Myocyte (in vitro differentiated cells): ENCODE data around the gene ORC4. TPM values are rescaled to one million over a fixed set of nuclear protein-coding genes. Genes with fewer than 3 reads are reported as not detected.
A peak's percentile ranks its signal among the peaks of the same experiment; 100 is the strongest.
"Not testable (repeated sequence)": the region's sequence is repeated elsewhere in the genome, so short reads cannot be mapped to it uniquely, and the experiment has no call there.

Source experiments
- DNase-seq: peaks from one replicate; pipeline ENCODE4 v3.0.0-alpha.2; 2012; ENCODE audit warnings: low read depth
- total RNA-seq: library from RNA; depleted of rRNA; stranded (reverse); fragments of >200 nt; gene quantifications from 2 replicates; pipeline ENCODE4 v1.2.3, GENCODE V29; 2014

The ORC4 gene
- total RNA-seq, 1 donor from 2014 or later: 50.0 TPM

DNA sequence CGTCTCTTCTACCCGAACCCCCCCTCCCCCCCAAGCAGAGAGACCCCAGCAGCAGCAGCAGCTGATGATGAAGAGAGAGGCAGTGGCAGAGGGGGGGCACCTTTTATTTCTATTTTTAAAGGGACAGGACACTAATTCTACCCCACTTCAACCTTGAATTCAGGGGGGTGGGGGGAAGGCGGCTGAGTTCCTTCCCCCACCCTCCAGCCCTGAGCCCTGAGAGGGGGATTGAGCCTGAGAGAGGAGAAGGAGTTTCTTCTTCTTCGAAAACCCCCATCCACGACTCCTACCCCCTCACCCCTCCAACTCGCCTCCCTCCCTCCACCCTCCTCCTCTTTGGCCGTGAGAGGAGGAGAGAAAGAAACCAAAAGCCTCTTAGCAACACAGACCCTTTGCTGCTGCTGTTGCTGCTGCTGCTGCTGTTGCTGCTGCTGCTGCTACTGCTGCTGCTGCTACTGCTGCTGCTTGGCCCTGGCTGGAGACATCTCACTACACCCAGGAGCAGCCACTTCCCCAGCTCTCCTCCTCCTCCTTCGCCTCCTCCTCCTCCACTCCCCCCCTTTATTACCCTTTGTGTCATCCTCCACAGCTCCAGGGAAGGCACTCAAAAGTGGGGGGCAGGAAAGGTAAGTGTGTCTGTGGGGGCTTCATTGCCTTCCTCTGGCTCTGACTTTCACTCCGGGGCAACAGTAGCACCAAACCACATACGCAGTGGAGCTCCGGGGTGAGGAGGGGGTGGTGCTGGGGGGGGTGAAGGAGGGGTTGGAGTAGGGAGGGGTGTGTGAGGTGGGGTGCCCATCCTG lies 723 bp upstream of the ORC4 start, which contains the start of gene MBD5:
Gene MBD5 (plus strand): TSS at position 33 of the 803 bp plus-strand sequence.
- no peak for DNase-seq

- no peak for DNase-seq
Measured at GRCh38 chr2:148014616-148015015, 5.9 kb downstream of the ORC4 start.

- no peak for DNase-seq
Measured at GRCh38 chr2:148013876-148014275, 6.7 kb downstream of the ORC4 start.

DNA sequence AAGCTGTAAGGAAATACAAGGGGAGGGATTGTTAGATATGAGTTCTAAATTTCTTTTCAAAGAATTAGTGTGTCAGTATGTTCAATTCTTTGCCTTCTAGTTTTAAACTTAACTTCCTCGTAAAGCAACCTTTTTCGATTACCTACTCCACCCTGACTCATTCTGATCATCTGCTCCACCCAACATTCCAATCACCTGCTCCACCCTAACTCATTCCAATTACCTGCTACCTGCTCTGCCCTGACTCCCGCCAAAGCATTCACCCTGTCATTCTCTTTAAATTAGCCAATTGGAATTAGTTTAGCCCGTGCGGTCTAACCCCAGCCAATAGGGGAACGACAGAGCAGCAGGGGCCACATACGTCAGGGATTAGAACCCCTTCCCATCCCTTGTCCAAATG lies 12.1 kb downstream of the ORC4 start:
- not testable (repeated sequence) for DNase-seq

GRCh38 chr2:148007219-148007900 lies 13.2 kb downstream of the ORC4 start:
- DNase-seq: no peak

- DNase-seq: no peak
Measured at GRCh38 chr2:148006249-148007007, 14.1 kb downstream of the ORC4 start.

- not testable (repeated sequence) for DNase-seq
Measured at GRCh38 chr2:148002420-148002819, 18.1 kb downstream of the ORC4 start.

- DNase-seq: no peak
Measured at GRCh38 chr2:148000095-148000494, 20.4 kb downstream of the ORC4 start.

DNA sequence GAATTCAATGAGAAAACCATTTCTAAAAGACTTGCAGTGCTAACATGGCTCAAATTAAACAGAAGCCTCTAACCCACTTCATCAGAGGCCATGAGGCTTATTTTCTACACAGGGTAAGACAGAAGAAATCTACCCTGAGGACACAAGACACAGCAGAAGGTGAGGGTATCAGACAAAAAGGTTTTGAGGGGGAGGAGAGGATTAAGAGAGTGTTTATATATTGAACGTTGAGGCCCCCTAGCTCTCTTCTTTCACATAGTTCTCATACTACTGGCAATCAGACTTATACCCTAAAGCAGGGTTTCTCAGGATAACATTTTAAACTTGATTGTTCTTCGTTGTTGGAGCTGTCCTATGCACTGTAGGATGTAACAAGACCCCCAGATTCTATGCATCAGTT lies 21.4 kb downstream of the ORC4 start:
- no peak for DNase-seq

- DNase-seq: peak; percentile 24
Measured at GRCh38 chr2:147998203-147998602, 22.3 kb downstream of the ORC4 start.

DNA sequence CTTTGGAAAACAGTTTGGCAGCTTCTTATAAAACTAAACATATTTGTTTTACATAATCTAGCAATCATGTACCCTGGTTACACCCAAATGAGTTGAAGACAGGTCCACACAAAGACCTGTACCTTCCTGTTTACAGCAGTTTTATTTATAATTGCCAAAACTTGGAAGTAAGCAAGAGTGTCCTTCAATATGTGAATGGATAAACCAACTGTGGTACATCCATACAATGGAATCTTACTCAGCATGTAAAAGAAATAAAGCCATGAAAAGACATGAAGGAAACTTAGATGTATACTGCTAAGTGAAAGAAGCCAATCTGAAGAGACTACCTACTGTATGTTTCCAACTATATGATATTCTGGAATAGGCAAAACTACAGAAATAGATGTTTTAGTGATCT lies 23.7 kb downstream of the ORC4 start:
- no peak for DNase-seq

- not testable (repeated sequence) for DNase-seq
Measured at GRCh38 chr2:147994965-147995364, 25.6 kb downstream of the ORC4 start.

DNA sequence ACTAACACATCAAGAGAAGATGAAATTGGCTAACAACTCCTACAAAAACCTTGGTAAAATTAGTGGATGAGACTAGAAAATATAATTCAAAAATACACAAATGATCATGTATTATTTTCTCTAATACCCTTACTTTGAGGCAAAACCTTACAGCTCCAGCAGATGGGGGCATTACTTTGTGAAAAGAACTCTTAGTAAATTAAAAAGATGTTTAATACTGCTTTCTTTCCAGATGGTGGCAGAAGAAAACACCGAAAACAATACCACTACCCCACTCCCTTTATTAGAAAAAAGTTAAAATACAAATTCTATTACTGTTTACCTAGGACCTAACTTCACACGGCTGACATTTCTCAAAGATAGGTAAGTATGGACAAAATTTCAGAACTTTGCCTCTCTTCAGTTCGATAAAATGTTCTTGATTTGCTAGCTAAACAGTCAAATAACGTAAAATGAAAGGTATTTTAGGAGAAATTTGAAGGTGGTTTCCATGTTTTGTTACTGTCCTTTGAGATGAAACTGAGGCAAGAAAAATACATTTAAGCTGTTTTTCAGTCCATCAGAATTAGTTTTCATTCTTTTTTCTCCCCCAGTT lies 30.6 kb downstream of the ORC4 start:
- DNase-seq: peak; percentile 64

GRCh38 chr2:147989102-147989501 lies 31.4 kb downstream of the ORC4 start:
- no peak for DNase-seq

DNA sequence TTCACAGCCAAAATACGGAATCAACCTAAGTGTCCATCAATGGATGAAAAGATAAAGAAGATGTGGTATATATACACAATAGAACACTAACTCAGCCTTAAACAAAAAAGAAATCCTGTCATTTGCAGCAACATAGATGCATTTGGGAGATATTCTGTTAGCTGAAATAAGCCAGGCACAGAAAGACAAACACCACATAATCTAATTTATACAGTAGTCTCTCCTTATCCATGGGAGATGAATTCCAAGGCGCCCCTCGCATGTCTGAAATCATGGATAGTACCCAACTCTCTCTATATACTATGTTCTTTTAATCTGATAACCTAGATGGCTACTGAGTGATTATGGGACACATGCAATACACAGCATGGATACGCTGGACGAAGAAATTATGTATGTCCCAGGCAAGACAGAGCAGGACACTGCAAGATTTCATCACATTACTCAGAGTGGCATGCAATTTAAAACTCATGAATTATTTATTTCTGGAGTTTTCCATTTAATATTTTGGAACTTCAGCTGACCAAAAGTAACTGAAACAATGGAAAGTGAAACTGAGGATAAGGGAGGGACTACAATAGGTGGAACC lies 39.5 kb downstream of the ORC4 start:
- no peak for DNase-seq

- DNase-seq: no peak
Measured at GRCh38 chr2:147977679-147978078, 42.9 kb downstream of the ORC4 start.

DNA sequence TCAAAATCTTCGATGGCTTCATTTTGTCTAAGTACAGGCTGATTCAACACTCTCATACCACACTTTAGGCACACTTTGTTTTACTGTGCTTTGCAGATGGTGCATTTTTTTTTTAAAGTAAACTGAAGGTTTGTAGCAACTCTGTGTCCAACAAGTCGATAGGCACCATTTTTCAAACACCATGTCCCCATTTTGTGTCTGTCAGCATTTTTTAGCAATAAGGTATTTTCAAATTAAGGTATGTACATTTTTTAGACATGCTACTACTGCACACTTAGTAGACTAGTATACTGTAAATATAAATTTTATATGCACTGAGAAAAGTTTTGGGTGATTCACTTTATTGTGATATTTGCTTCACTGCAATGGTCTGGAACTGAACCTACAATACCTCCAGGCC lies 44.4 kb downstream of the ORC4 start:
- no peak for DNase-seq

- no peak for DNase-seq
Measured at GRCh38 chr2:147968571-147968970, 52.0 kb downstream of the ORC4 start.

DNA sequence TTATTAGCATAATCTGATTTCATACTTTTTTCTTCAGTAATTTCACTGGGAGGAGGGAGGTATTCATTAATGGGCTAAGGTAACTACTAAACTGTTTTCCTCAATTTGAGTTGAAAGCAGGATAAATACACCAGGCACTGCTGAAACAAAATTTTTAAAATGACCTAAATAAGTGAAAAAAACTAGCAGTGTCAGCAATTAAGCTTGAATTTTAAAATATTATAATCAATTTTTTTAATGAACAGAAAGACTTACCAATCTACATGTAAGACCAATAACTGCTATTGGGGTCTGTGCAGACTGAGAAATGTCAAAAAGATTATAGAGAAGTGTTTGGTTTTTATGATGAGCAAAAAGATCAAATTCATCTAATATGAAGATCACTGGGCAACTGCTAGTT lies 68.4 kb downstream of the ORC4 start:
- no peak for DNase-seq

DNA sequence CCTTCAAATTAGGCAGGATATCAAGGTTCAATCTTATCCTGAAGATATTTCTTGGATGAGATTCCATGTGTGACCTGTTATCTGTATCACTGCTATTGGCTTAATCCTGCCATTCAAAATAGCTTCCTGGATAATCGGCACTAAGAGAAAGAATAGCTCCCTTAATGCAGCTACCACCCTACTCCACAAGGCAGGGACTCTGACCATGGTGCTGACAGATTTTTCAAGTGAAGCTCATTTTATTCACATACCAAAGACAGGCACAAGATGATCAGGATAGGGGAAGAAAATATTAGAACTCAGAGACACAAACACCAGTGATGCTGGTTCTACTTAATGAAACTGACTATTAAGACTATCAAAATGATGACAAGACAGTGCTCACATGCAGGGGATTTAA lies 74.9 kb downstream of the ORC4 start:
- peak; percentile 66 for DNase-seq

GRCh38 chr2:147939313-147939712 lies 81.2 kb downstream of the ORC4 start:
- no peak for DNase-seq
